Measurements from ENCODE around the gene LPCAT1.

DNA sequence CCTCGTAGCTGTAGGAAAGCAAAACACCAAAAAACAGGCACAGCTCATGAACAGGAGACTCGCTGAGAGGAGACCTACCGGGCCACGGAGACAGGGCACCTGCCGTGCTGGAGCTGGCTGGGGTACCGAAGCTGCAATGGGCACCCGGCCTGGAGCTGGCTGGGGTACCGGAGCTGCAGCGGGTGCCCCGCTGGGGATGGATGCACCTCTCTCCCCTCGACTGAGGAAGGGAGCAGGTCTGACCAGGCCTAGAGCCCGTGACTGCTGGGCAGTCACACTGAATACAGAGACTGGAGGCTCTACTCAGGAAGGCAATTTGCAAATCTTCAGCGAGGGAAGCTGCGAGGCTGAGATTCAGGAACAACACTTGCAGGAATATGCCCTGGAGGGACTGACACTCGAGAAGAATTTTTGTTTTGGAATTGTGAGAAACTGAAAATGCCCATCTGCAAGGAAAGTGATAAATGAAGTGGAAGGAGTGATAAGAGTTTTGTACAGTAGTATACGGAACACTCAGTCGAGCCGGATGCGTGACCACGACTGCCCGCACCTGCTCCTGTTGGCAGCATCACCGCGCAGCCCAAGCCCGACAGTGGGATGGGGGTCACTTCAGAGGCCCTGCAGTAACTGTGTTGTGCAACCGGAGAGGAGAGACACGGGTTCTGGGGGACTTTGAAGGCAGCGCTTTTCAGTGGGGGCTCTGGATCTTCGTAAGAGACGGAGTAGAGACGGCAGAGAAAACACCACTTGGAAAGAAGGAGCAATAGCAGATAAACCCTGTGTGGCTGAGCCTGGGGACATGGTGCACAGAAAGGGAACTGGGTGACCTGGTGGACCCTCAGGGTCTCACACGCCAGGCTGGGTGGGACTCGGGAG is 27.9 kb upstream of the LPCAT1 start:
- TF ChIP-seq EZH2 (IDR thresholded peaks at IDR 0.05; ENCODE audit: insufficient read depth, poor library complexity, severe bottlenecking) = no peak
- TF ChIP-seq EZH2phosphoT487 (IDR thresholded peaks at IDR 0.05; ENCODE audit: insufficient read depth, low read depth) = no peak
